Measurements from ENCODE around the gene SYNJ1.
"Not testable (repeated sequence)": the region's sequence is repeated elsewhere in the genome, so short reads cannot be mapped to it uniquely, and the experiment has no call there.

SYNJ1 gene

GRCh38 chr21:32682696-32683474 lies 44.9 kb downstream of the SYNJ1 start:
- no peak for DNase-seq

GRCh38 chr21:32674731-32675130 lies 53.1 kb downstream of the SYNJ1 start:
- DNase-seq, result no peak

GRCh38 chr21:32674038-32674437 lies 53.8 kb downstream of the SYNJ1 start:
- no peak for DNase-seq

- no peak for DNase-seq
Observed at GRCh38 chr21:32666258-32666657, 61.6 kb downstream of the SYNJ1 start.

GRCh38 chr21:32664095-32664494 lies 63.7 kb downstream of the SYNJ1 start:
- not testable (repeated sequence) for DNase-seq

- not testable (repeated sequence) for DNase-seq
Observed at GRCh38 chr21:32661981-32662380, 65.8 kb downstream of the SYNJ1 start.

- not testable (repeated sequence) for DNase-seq
Observed at GRCh38 chr21:32661026-32661782, 66.6 kb downstream of the SYNJ1 start.

DNA sequence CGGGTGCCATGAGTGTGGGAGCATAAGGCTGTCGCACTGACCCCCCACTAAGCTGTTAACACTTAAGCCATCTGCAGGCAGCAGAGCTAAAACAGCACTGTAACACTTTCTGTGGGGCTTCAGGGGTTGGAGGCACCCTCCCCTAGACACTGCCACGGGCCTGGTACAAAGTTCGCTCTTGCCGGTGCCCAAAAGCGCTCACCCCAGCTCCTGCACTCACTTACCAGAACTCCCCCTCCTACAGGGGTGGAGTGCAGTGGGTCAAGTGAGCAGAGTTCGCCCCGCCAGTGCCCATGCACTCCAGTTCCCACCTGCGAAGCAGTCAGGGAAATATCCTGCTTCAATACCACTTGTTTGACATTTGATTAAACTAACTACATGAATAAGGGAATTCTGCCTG lies 69.3 kb downstream of the SYNJ1 start:
- DNase-seq, result no peak

- peak; percentile 14 to 44 for DNase-seq
Observed at GRCh38 chr21:32653326-32653901, 74.4 kb downstream of the SYNJ1 start.

- no peak for DNase-seq
Observed at GRCh38 chr21:32648165-32648564, 79.6 kb downstream of the SYNJ1 start.

- DNase-seq, result no peak
Observed at GRCh38 chr21:32645261-32646182, 82.3 kb downstream of the SYNJ1 start.

GRCh38 chr21:32641710-32642698 lies 85.8 kb downstream of the SYNJ1 start:
- no peak for DNase-seq

- no peak for DNase-seq
Observed at GRCh38 chr21:32626621-32627196, 101.1 kb downstream of the SYNJ1 start.

DNA sequence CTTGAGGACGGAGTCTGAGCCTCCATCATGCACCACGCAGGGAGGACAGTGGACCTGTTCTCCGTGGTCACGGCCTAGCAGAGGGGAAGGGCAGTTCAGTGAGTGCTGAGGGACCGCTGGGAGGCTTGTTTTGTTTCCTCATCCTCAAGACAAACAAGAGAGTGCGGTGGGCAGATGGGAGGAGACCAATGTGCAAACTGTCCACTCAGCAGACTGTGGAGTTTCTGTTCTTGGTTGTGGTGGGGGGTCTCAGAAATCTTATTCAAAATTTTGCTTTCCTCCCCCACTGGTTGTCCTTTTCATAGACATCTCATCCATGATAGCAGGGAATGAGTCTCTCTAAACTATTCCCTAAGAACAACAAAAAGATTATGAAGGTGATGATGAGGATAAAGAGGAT lies 109.6 kb downstream of the SYNJ1 start:
- not testable (repeated sequence) for DNase-seq

GRCh38 chr21:32613436-32614043 lies 114.3 kb downstream of the SYNJ1 start:
- no peak for DNase-seq

DNA sequence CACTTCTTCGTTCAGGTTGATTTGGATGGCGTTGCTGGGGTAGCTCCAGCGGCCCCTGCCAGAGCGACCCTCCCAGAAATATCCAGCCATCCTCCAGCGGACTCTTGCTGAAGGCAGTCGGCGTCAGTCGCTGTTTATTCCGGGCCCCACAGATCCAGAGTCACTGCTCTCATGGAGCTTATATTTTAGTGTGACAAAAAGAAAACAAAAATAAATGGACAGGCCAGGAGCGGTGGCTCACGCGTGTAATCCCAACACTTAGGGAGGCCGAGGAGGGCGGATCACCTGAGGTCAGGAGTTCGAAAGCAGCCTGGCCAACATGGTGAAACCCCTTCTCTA lies 114.8 kb downstream of the SYNJ1 start:
- no peak for DNase-seq

DNA sequence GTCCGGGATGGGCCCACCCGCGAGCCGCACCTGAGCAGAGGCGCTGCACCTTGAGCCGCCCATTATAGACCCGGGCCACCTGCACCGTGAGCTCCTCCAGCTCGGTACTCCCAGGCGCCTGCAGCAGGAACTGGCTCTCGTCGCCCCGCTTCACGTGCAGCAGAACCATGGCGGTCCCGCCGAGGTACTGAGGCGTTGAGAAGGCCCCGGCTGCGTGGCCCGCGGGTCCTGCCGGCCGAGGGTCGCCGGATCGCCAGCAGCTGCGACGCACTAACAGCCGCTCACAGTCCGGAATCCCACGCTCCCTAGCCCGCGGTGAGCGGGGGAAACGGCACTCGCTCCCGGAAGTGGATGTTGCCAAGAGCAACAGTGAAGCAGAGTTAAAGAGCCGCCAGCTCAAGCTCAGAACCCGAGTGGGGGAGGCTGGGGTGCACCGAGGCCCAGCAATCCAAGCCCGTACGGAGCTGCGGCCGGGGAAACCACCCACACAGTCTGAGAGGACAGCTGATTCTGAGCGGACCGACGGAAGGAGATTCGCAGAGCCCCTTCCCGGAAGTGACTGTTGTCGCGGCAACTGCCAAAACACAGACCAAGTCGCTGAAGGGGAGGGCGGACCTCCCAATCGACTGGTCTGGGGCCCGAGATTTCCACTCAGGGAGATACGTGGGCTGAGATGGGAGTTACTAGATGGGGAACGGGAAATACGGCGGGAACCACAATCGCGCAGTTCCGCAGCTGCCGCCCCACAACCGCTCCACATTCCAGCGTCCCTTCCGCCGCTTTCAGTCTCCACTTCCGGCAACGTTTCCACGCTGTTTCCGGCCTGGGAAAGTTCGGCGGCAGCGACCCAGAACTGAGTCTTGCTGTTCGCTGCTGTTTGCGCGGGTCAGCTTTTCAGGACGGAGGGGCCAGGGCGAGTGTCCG lies 115.5 kb downstream of the SYNJ1 start, which contains the start of gene CFAP298:
Gene CFAP298 (minus strand): TSS at position 303 of the 924 bp plus-strand sequence. CDS start 134 bp downstream, at position 169.
- peak; percentile 93 for DNase-seq

DNA sequence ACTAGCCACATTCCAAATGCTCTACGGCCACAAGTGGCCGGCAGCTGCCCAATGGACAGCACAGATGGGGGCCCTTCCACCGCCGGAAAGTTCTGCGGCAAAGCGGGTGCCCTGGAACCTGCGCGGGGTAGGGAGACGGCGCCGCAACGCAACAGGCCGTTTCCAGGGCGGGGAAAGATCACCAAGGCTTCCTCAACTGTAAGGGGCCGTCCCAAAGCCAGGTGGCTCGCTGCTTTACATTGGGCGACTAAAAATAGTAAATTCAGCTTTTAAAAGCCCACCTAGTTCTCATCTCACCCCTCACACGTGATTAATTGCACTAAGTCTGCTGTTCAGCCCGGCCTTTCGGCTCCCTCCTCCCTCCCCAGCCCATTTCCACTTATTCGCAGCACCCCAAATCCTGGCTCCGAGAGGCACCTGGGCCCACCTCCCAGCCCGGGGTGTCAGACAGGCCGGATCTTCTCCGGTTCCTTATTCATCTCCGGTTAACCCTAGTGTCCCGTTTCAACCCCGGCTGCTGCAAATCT lies 116.3 kb downstream of the SYNJ1 start:
- DNase-seq, result peak; percentile 14 to 23

GRCh38 chr21:32610940-32611339 lies 116.9 kb downstream of the SYNJ1 start:
- not testable (repeated sequence) for DNase-seq
